ENCODE data around the gene PTPN6.

PTPN6 gene

GRCh38 chr12:7009512-7009911 lies 58.4 kb downstream of the PTPN6 start:
- peaks cover 51% of the 10 kb centered on the region for H3K36me3 Mint-ChIP-seq (ENCODE audit: low read depth)
- H3K27ac Mint-ChIP-seq = no peak overlapping the region
- H3K4me1 Mint-ChIP-seq (ENCODE audit: low read depth) = peaks cover 18% of the 10 kb centered on the region
- H3K9me3 Mint-ChIP-seq = no peaks in the 10 kb centered on the region
- no peak overlapping the region for H3K4me3 Mint-ChIP-seq
- H3K27me3 Mint-ChIP-seq = no peaks in the 10 kb centered on the region

Measured in stimulated activated naive CD8-positive, alpha-beta T cell treated with anti-CD3 and anti-CD28 coated beads, Interleukin-15, Interleukin-2, amounts not matched to agents 100 ng/mL and 50 ng/mL, for 24 hours (primary cell).